ENCODE results near the gene RYR3. TPM values are rescaled to one million over a fixed set of nuclear protein-coding genes. Genes with fewer than 3 reads are reported as not detected.

The RYR3 gene
- total and polyA plus RNA-seq, 10 of the 15 experiments (the other 5 are each of a cell fraction or from before 2014, with no cell fraction given) = under 0.01 to 0.44 (median 0.16) TPM; not detected in 5

DNA sequence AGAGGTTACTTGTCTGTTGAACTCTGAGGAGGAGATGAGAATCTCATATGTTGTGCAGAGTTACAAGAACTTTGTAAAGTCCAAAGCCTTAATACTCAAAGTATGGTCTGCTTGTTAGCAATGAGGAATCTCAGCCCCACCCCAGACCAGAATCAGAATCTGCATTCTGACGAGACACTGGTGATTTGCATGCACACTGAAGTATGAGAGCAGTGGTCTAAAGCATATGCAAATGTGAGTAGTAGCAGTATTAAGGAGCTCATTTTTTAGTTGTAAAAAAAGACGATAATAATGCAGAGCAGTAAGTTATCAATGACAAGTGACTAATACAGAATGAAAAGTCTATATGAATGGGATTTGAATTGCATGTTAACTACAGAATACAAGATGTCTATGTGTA is 327.7 kb downstream of the RYR3 start:
- no peaks in the 10 kb centered on the region for H3K36me3 ChIP-seq (ENCODE audit: control insufficient read depth in 2 of 2, insufficient read depth in 2 of 2, low read length in 1 of 2)
- H2AFZ ChIP-seq (ENCODE audit: control insufficient read depth, low read depth, low read length) = no peak overlapping the region
- ATAC-seq (no peak), FAIRE-seq (no peak), DNase-seq (ENCODE audit: low read depth, low spot score) (no peak)
- H3K4me3 ChIP-seq = no peak overlapping the region
- no peak overlapping the region for H3K27ac ChIP-seq (ENCODE audit: control insufficient read depth, insufficient read depth)
- intact Hi-C loops (cut with micrococcal nuclease; ENCODE audit: unreplicated experiment) (no loop called here), in situ Hi-C loops (cut with MboI) (no loop called here)
- POLR2A ChIA-PET = no interaction called here
- no peaks in the 10 kb centered on the region for H3K9me3 ChIP-seq (replicated peaks; ENCODE audit: control insufficient read depth, insufficient read depth, low read length)
- SMC1A ChIA-PET (ENCODE audit: uncharacterized antibody, unreplicated experiment) = no interaction called here
- no peaks in the 10 kb centered on the region for H3K4me1 ChIP-seq (ENCODE audit: control insufficient read depth, insufficient read depth, low read length)
- BruUV-seq (replicated peaks) = no TSS peak
- H3K9ac ChIP-seq (ENCODE audit: control insufficient read depth, insufficient read depth, low read length) = no peak overlapping the region
- RAD21 ChIA-PET (ENCODE audit: unreplicated experiment) = no interaction called here
- no peak overlapping the region for H3K4me2 ChIP-seq (ENCODE audit: control insufficient read depth, insufficient read depth)
- H3K27me3 ChIP-seq (replicated peaks in 1 of 2; ENCODE audit: control insufficient read depth in 2 of 2, insufficient read depth in 2 of 2, low read length in 1 of 2) = peaks cover 3 to 6% of the 10 kb centered on the region in 2 experiments; a peak in 3 of 4 replicates
- CTCF ChIA-PET = no interaction called here
- 0% methylated on average over 2 of the region's 2 CpGs for WGBS (ENCODE audit: insufficient coverage, insufficient replicate concordance, low lambda C conversion rate, missing lambda C conversion rate)
- H3K79me2 ChIP-seq (ENCODE audit: control insufficient read depth, insufficient read depth, low read length) = no peaks in the 10 kb centered on the region
- H4K20me1 ChIP-seq (ENCODE audit: control insufficient read depth, insufficient read depth) = no peaks in the 10 kb centered on the region
- TF ChIP-seq, protein P1, sequence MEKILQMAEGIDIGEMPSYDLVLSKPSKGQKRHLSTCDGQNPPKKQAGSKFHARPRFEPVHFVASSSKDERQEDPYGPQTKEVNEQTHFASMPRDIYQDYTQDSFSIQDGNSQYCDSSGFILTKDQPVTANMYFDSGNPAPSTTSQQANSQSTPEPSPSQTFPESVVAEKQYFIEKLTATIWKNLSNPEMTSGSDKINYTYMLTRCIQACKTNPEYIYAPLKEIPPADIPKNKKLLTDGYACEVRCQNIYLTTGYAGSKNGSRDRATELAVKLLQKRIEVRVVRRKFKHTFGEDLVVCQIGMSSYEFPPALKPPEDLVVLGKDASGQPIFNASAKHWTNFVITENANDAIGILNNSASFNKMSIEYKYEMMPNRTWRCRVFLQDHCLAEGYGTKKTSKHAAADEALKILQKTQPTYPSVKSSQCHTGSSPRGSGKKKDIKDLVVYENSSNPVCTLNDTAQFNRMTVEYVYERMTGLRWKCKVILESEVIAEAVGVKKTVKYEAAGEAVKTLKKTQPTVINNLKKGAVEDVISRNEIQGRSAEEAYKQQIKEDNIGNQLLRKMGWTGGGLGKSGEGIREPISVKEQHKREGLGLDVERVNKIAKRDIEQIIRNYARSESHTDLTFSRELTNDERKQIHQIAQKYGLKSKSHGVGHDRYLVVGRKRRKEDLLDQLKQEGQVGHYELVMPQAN (conservative IDR thresholded peaks at IDR 0.05) = no peak
- no peak for TF ChIP-seq POLR2AphosphoS2 (IDR thresholded peaks at IDR 0.05; ENCODE audit: low read depth, low read length)
- TF ChIP-seq IRF4 (IDR thresholded peaks at IDR 0.05; ENCODE audit: low read depth, low read length) = no peak
- no peak for TF ChIP-seq EP300 (IDR thresholded peaks at IDR 0.05; ENCODE audit: borderline replicate concordance in 1 of 2, control insufficient read depth in 1 of 2, low read depth in 2 of 2, low read length in 2 of 2)
- no peak for TF ChIP-seq NR2C2 (IDR thresholded peaks at IDR 0.05; ENCODE audit: borderline replicate concordance, control insufficient read depth, insufficient read length, low read depth)
- no peak for TF ChIP-seq CREM (IDR thresholded peaks at IDR 0.05; ENCODE audit: low read depth)
- TF ChIP-seq, protein P2, sequence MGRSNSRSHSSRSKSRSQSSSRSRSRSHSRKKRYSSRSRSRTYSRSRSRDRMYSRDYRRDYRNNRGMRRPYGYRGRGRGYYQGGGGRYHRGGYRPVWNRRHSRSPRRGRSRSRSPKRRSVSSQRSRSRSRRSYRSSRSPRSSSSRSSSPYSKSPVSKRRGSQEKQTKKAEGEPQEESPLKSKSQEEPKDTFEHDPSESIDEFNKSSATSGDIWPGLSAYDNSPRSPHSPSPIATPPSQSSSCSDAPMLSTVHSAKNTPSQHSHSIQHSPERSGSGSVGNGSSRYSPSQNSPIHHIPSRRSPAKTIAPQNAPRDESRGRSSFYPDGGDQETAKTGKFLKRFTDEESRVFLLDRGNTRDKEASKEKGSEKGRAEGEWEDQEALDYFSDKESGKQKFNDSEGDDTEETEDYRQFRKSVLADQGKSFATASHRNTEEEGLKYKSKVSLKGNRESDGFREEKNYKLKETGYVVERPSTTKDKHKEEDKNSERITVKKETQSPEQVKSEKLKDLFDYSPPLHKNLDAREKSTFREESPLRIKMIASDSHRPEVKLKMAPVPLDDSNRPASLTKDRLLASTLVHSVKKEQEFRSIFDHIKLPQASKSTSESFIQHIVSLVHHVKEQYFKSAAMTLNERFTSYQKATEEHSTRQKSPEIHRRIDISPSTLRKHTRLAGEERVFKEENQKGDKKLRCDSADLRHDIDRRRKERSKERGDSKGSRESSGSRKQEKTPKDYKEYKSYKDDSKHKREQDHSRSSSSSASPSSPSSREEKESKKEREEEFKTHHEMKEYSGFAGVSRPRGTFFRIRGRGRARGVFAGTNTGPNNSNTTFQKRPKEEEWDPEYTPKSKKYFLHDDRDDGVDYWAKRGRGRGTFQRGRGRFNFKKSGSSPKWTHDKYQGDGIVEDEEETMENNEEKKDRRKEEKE (IDR thresholded peaks at IDR 0.05) = no peak
- TF ChIP-seq, protein P3, sequence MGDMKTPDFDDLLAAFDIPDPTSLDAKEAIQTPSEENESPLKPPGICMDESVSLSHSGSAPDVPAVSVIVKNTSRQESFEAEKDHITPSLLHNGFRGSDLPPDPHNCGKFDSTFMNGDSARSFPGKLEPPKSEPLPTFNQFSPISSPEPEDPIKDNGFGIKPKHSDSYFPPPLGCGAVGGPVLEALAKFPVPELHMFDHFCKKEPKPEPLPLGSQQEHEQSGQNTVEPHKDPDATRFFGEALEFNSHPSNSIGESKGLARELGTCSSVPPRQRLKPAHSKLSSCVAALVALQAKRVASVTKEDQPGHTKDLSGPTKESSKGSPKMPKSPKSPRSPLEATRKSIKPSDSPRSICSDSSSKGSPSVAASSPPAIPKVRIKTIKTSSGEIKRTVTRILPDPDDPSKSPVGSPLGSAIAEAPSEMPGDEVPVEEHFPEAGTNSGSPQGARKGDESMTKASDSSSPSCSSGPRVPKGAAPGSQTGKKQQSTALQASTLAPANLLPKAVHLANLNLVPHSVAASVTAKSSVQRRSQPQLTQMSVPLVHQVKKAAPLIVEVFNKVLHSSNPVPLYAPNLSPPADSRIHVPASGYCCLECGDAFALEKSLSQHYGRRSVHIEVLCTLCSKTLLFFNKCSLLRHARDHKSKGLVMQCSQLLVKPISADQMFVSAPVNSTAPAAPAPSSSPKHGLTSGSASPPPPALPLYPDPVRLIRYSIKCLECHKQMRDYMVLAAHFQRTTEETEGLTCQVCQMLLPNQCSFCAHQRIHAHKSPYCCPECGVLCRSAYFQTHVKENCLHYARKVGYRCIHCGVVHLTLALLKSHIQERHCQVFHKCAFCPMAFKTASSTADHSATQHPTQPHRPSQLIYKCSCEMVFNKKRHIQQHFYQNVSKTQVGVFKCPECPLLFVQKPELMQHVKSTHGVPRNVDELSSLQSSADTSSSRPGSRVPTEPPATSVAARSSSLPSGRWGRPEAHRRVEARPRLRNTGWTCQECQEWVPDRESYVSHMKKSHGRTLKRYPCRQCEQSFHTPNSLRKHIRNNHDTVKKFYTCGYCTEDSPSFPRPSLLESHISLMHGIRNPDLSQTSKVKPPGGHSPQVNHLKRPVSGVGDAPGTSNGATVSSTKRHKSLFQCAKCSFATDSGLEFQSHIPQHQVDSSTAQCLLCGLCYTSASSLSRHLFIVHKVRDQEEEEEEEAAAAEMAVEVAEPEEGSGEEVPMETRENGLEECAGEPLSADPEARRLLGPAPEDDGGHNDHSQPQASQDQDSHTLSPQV (IDR thresholded peaks at IDR 0.05) = no peak
- TF ChIP-seq, protein P4, sequence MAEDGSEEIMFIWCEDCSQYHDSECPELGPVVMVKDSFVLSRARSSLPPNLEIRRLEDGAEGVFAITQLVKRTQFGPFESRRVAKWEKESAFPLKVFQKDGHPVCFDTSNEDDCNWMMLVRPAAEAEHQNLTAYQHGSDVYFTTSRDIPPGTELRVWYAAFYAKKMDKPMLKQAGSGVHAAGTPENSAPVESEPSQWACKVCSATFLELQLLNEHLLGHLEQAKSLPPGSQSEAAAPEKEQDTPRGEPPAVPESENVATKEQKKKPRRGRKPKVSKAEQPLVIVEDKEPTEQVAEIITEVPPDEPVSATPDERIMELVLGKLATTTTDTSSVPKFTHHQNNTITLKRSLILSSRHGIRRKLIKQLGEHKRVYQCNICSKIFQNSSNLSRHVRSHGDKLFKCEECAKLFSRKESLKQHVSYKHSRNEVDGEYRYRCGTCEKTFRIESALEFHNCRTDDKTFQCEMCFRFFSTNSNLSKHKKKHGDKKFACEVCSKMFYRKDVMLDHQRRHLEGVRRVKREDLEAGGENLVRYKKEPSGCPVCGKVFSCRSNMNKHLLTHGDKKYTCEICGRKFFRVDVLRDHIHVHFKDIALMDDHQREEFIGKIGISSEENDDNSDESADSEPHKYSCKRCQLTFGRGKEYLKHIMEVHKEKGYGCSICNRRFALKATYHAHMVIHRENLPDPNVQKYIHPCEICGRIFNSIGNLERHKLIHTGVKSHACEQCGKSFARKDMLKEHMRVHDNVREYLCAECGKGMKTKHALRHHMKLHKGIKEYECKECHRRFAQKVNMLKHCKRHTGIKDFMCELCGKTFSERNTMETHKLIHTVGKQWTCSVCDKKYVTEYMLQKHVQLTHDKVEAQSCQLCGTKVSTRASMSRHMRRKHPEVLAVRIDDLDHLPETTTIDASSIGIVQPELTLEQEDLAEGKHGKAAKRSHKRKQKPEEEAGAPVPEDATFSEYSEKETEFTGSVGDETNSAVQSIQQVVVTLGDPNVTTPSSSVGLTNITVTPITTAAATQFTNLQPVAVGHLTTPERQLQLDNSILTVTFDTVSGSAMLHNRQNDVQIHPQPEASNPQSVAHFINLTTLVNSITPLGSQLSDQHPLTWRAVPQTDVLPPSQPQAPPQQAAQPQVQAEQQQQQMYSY (CRISPR knock-in tag; IDR thresholded peaks at IDR 0.05) = no peak
- no peak for TF ChIP-seq SUPT20H (IDR thresholded peaks at IDR 0.05; ENCODE audit: borderline replicate concordance, control insufficient read depth, low read depth, low read length)
